ENCODE data around the gene DMWD.

GRCh38 chr19:45752639-45753038 is 40.0 kb downstream of the DMWD start:
- TF ChIP-seq, protein P1, sequence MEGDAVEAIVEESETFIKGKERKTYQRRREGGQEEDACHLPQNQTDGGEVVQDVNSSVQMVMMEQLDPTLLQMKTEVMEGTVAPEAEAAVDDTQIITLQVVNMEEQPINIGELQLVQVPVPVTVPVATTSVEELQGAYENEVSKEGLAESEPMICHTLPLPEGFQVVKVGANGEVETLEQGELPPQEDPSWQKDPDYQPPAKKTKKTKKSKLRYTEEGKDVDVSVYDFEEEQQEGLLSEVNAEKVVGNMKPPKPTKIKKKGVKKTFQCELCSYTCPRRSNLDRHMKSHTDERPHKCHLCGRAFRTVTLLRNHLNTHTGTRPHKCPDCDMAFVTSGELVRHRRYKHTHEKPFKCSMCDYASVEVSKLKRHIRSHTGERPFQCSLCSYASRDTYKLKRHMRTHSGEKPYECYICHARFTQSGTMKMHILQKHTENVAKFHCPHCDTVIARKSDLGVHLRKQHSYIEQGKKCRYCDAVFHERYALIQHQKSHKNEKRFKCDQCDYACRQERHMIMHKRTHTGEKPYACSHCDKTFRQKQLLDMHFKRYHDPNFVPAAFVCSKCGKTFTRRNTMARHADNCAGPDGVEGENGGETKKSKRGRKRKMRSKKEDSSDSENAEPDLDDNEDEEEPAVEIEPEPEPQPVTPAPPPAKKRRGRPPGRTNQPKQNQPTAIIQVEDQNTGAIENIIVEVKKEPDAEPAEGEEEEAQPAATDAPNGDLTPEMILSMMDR (conservative IDR thresholded peaks at IDR 0.05; ENCODE audit: low read depth, low read length) = no peak
- TF ChIP-seq EZH2phosphoT487 (IDR thresholded peaks at IDR 0.05; ENCODE audit: borderline replicate concordance, low read length) (no peak), EZH2 (IDR thresholded peaks at IDR 0.05; ENCODE audit: low read length, unreplicated experiment) (no peak)
